WTC11 (cell line): ENCODE measurements around the gene FDCSP. TPM values are rescaled to one million over a fixed set of nuclear protein-coding genes. Genes with fewer than 3 reads are reported as not detected.
"Not testable (repeated sequence)": the region's sequence is repeated elsewhere in the genome, so short reads cannot be mapped to it uniquely, and the experiment has no call there.

ENCODE experiments used
- ATAC-seq: fragments of 200-7000 bp; cut with Tn5 transposase; 2 replicates; pipeline ENCODE4 v1.10.0; 2021; ENCODE audit warnings: mild to moderate bottlenecking, moderate library complexity
- CTCF ChIA-PET: fragments of 300-600 bp; sonication (Branson Sonifier 250); formaldehyde crosslinking; loops from one replicate; lab custom pipeline; 2021; ENCODE audit warnings: antibody characterized with exemption; lab: Charles Lee
- POLR2A ChIA-PET: fragments of 350-600 bp; sonication (Branson Sonifier 250); formaldehyde crosslinking; loops from one replicate; lab custom pipeline; 2021; ENCODE audit warnings: antibody characterized with exemption; lab: Charles Lee
- DNase-seq: peaks from one replicate; pipeline ENCODE4 v3.0.0; 2021; ENCODE audit warnings: low spot score
- H3K27ac Mint-ChIP-seq: 2 replicates; pipeline ENCODE4 v1.8.0; 2021; ENCODE audit warnings: mixed read lengths
- H3K27me3 Mint-ChIP-seq: 2 replicates; pipeline ENCODE4 v1.8.0; 2021; ENCODE audit warnings: low read depth, mild to moderate bottlenecking, moderate library complexity, mixed read lengths
- H3K36me3 Mint-ChIP-seq: 2 replicates; pipeline ENCODE4 v1.8.0; 2021; ENCODE audit warnings: mixed read lengths
- H3K4me1 Mint-ChIP-seq: 2 replicates; pipeline ENCODE4 v1.8.0; 2022; ENCODE audit warnings: mixed read lengths
- H3K4me3 Mint-ChIP-seq: 2 replicates; pipeline ENCODE4 v1.8.0; 2021; ENCODE audit warnings: mild to moderate bottlenecking, moderate library complexity, mixed read lengths
- H3K9me3 Mint-ChIP-seq: 2 replicates; pipeline ENCODE4 v1.8.0; 2021; ENCODE audit warnings: mixed read lengths
- ELF4 ChIP-seq: sonication (generic); formaldehyde crosslinking; IDR thresholded peaks from 2 replicates; pipeline ENCODE4 v1.8.1; 2022; ENCODE audit warnings: low read depth, mild to moderate bottlenecking, moderate library complexity, missing genetic modification reagents
- FOXK1 ChIP-seq: sonication (generic); formaldehyde crosslinking; IDR thresholded peaks from 2 replicates; pipeline ENCODE4 v1.8.0; 2022; ENCODE audit warnings: mild to moderate bottlenecking, moderate library complexity, missing genetic modification reagents
- GABPB1 ChIP-seq: sonication (generic); formaldehyde crosslinking; IDR thresholded peaks from 2 replicates; pipeline ENCODE4 v1.8.1; 2023; ENCODE audit warnings: mild to moderate bottlenecking, missing genetic modification reagents
- GRHL2 ChIP-seq: fragments of 250-450 bp; sonication (Bioruptor Pico); IDR thresholded peaks from 2 replicates; pipeline ENCODE4 v1.8.0; 2022; ENCODE audit warnings: mild to moderate bottlenecking, moderate library complexity; ENCODE audit not compliant: insufficient replicate concordance, severe bottlenecking
- KAT7 ChIP-seq: sonication (generic); formaldehyde crosslinking; IDR thresholded peaks from 2 replicates; pipeline ENCODE4 v1.8.1; 2023; ENCODE audit warnings: missing genetic modification reagents, mild to moderate bottlenecking, borderline replicate concordance
- NR1H2 ChIP-seq: sonication (generic); formaldehyde crosslinking; IDR thresholded peaks from 2 replicates; pipeline ENCODE4 v1.9.0; 2021; ENCODE audit warnings: mild to moderate bottlenecking, moderate library complexity, missing genetic modification reagents
- NR2C2 ChIP-seq: sonication (generic); formaldehyde crosslinking; IDR thresholded peaks from 2 replicates; pipeline ENCODE4 v1.8.0; 2022; ENCODE audit warnings: mild to moderate bottlenecking, missing genetic modification reagents
- SOX15 ChIP-seq: fragments of 250-450 bp; sonication (Bioruptor Pico); IDR thresholded peaks from 2 replicates; pipeline ENCODE4 v1.9.0; 2021; ENCODE audit warnings: mild to moderate bottlenecking
- ZNF121 ChIP-seq: sonication (generic); formaldehyde crosslinking; IDR thresholded peaks from 2 replicates; pipeline ENCODE4 v1.8.0; 2023; ENCODE audit warnings: missing genetic modification reagents
- ZNF281 ChIP-seq: sonication (generic); formaldehyde crosslinking; IDR thresholded peaks from 2 replicates; pipeline ENCODE4 v1.8.0; 2023; ENCODE audit warnings: mild to moderate bottlenecking, missing genetic modification reagents
- ZNF396 ChIP-seq: fragments of 250-450 bp; sonication (Bioruptor Pico); IDR thresholded peaks from 2 replicates; pipeline ENCODE4 v1.8.0; 2021; ENCODE audit warnings: mild to moderate bottlenecking, moderate library complexity, borderline replicate concordance
- total RNA-seq: library from RNA; stranded (reverse); gene quantifications from 3 replicates; pipeline ENCODE4 v1.2.3, GENCODE V29; 2021
- TF ChIP-seq, protein P1 (sequence below): sonication (generic); formaldehyde crosslinking; IDR thresholded peaks from 2 replicates; pipeline ENCODE4 v1.8.1; 2022; ENCODE audit warnings: low read depth, missing genetic modification reagents, borderline replicate concordance
- TF ChIP-seq, protein P2 (sequence below): fragments of 250-450 bp; sonication (Bioruptor Pico); IDR thresholded peaks from 2 replicates; pipeline ENCODE4 v1.8.0; 2021; ENCODE audit warnings: mild to moderate bottlenecking
- TF ChIP-seq, protein P3 (sequence below): sonication (generic); formaldehyde crosslinking; IDR thresholded peaks from 2 replicates; pipeline ENCODE4 v1.8.1; 2023; ENCODE audit warnings: mild to moderate bottlenecking, missing genetic modification reagents

FDCSP gene
- total RNA-seq, 1 experiment from 2014 or later = not detected

- H3K4me1 Mint-ChIP-seq, CTCF ChIA-PET, H3K27ac Mint-ChIP-seq, ATAC-seq, H3K4me3 Mint-ChIP-seq, H3K27me3 Mint-ChIP-seq, H3K36me3 Mint-ChIP-seq, DNase-seq, POLR2A ChIA-PET: not testable (repeated sequence)
- H3K9me3 Mint-ChIP-seq = peaks cover 18% of the 10 kb centered on the region
These were observed 9.8 kb upstream of the FDCSP start for GRCh38 chr4:70216109-70216508.

GRCh38 chr4:70216550-70216949 lies 9.4 kb upstream of the FDCSP start:
- ATAC-seq, H3K36me3 Mint-ChIP-seq, POLR2A ChIA-PET, H3K27me3 Mint-ChIP-seq, CTCF ChIA-PET, H3K4me3 Mint-ChIP-seq, H3K4me1 Mint-ChIP-seq, H3K27ac Mint-ChIP-seq, DNase-seq: not testable (repeated sequence)
- H3K9me3 Mint-ChIP-seq = peaks cover 18% of the 10 kb centered on the region

DNA sequence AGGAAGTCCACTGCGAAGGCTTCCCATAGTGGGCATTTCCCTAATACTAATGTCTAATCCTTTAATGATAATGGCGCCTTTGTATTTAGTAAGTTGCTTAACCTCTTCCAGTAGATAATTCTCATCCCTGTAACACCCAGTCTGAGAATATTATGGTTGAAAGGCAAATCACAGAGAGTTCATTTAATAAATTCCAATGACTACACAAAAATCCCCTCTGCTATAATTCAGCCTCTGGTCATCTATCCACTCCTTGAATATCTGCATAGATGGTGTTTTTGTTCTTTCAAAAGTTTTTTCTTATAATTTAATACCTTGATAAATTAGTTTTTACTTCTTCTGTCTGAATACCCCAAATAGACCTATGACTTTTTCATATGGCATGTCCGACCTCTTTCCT lies 4.5 kb upstream of the FDCSP start:
- POLR2A ChIA-PET, H3K36me3 Mint-ChIP-seq, H3K27me3 Mint-ChIP-seq, H3K9me3 Mint-ChIP-seq, ATAC-seq, CTCF ChIA-PET, H3K27ac Mint-ChIP-seq, H3K4me1 Mint-ChIP-seq, DNase-seq, H3K4me3 Mint-ChIP-seq: not testable (repeated sequence)

DNA sequence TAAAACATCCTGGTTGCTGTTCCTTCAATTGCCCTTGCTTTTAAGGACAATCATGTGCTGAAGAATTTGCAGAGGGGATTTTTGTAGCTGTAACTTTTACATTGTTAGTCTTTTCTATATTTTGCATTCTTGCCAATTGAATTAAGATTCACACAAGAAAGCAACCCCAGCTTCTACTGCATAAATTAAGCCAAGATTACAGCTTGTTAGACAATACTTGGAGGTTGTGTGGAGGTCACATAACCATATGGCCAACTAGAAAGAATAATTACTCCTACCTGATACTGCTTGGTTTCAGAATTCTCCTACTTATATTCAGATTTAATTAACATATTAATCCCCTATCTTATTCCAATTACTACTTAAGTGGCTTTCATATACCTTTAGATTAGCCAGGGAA lies 4.1 kb upstream of the FDCSP start:
- H3K4me1 Mint-ChIP-seq, CTCF ChIA-PET, DNase-seq, H3K27me3 Mint-ChIP-seq, ATAC-seq, H3K27ac Mint-ChIP-seq, POLR2A ChIA-PET, H3K4me3 Mint-ChIP-seq, H3K9me3 Mint-ChIP-seq, H3K36me3 Mint-ChIP-seq: not testable (repeated sequence)

DNA sequence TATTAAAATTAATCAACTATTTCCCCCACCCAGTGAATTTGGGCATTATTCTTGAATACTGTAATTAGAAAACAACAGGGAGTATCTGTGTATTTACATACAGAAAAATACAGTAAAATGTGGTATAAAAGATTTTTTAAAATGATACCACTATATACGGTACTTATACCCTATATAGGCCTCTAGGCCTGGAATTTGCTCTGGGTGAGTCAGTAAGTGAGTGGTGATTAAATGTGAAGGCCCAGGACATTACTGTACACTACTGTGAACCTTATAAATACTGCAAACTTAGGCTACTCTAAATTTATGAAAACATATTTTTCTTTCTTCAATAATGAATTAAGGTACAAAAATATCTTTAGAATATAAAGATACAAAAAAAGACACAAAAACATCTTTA lies 10.2 kb downstream of the FDCSP start:
- CTCF ChIA-PET = no interaction called here
- ATAC-seq (no peak), DNase-seq (no peak)
- Mint-ChIP-seq H3K36me3 (no peaks in the 10 kb centered on the region), H3K27ac (no peak overlapping the region), H3K4me3 (no peak overlapping the region), H3K27me3 (no peaks in the 10 kb centered on the region), H3K4me1 (no peaks in the 10 kb centered on the region), H3K9me3 (no peaks in the 10 kb centered on the region)
- POLR2A ChIA-PET = no interaction called here
- no peak for TF ChIP-seq GABPB1 (CRISPR knock-in tag)
- no peak for TF ChIP-seq NR2C2 (CRISPR knock-in tag)
- TF ChIP-seq, protein P1, sequence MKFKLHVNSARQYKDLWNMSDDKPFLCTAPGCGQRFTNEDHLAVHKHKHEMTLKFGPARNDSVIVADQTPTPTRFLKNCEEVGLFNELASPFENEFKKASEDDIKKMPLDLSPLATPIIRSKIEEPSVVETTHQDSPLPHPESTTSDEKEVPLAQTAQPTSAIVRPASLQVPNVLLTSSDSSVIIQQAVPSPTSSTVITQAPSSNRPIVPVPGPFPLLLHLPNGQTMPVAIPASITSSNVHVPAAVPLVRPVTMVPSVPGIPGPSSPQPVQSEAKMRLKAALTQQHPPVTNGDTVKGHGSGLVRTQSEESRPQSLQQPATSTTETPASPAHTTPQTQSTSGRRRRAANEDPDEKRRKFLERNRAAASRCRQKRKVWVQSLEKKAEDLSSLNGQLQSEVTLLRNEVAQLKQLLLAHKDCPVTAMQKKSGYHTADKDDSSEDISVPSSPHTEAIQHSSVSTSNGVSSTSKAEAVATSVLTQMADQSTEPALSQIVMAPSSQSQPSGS (CRISPR knock-in tag) = no peak
- TF ChIP-seq, protein P2, sequence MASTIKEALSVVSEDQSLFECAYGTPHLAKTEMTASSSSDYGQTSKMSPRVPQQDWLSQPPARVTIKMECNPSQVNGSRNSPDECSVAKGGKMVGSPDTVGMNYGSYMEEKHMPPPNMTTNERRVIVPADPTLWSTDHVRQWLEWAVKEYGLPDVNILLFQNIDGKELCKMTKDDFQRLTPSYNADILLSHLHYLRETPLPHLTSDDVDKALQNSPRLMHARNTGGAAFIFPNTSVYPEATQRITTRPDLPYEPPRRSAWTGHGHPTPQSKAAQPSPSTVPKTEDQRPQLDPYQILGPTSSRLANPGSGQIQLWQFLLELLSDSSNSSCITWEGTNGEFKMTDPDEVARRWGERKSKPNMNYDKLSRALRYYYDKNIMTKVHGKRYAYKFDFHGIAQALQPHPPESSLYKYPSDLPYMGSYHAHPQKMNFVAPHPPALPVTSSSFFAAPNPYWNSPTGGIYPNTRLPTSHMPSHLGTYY (CRISPR knock-in tag) = no peak

DNA sequence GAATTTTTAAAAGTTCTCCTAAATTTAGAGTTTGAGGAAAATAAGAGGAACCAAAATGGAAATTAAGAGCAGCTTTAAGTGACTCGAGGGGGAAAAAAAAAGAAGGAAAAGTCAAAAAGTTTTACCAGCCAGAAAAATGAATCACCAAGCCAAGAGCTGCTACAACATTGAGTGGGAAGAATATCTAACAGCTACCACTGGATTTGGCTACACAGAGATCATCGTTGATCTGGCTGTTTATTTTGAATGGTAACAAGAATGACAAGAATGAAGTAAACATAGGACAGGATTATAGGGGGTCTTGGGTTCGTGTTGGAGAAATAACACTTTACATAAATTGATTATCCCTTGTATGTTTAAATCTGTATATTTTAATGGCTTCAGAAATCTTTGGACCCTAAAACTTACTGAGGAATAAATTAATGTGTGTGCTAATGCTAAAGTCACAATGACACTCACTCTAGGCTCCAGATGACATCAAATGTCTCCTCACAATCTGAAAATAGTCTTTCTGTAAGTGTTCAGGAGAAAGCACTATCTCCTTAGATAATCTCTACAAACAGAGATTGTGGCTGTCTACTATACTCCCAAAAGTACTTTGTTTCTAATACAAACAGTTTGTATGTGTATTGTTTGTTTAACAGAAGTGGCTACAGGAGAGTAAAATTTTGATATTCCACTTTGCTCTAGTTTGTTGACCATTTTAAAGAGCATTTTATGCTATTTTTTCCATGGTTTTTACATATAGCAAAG lies 13.4 kb downstream of the FDCSP start:
- no peak overlapping the region for H3K4me3 Mint-ChIP-seq
- no peaks in the 10 kb centered on the region for H3K4me1 Mint-ChIP-seq
- H3K27me3 Mint-ChIP-seq = no peaks in the 10 kb centered on the region
- no peaks in the 10 kb centered on the region for H3K9me3 Mint-ChIP-seq
- TF ChIP-seq SOX15 (CRISPR knock-in tag) (no peak), ZNF121 (no peak), GRHL2 (no peak), KAT7 (CRISPR knock-in tag) (no peak), FOXK1 (CRISPR knock-in tag) (no peak), NR1H2 (CRISPR knock-in tag) (no peak), ELF4 (CRISPR knock-in tag) (no peak), ZNF281 (CRISPR knock-in tag) (no peak), ZNF396 (no peak)
- TF ChIP-seq, protein P3, sequence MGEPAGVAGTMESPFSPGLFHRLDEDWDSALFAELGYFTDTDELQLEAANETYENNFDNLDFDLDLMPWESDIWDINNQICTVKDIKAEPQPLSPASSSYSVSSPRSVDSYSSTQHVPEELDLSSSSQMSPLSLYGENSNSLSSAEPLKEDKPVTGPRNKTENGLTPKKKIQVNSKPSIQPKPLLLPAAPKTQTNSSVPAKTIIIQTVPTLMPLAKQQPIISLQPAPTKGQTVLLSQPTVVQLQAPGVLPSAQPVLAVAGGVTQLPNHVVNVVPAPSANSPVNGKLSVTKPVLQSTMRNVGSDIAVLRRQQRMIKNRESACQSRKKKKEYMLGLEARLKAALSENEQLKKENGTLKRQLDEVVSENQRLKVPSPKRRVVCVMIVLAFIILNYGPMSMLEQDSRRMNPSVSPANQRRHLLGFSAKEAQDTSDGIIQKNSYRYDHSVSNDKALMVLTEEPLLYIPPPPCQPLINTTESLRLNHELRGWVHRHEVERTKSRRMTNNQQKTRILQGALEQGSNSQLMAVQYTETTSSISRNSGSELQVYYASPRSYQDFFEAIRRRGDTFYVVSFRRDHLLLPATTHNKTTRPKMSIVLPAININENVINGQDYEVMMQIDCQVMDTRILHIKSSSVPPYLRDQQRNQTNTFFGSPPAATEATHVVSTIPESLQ (CRISPR knock-in tag) = no peak
- TF ChIP-seq, all 79 proteins: peak for 0
- ChIA-PET POLR2A (no interaction called here), CTCF (no interaction called here)
- no peak for ATAC-seq
- Mint-ChIP-seq H3K36me3 (no peaks in the 10 kb centered on the region), H3K27ac (no peak overlapping the region)
- no peak for DNase-seq
